Measurements from ENCODE around the gene DUSP8. TPM values are rescaled to one million over a fixed set of nuclear protein-coding genes. Genes with fewer than 3 reads are reported as not detected.

Gene DUSP8
- total and polyA plus RNA-seq, 9 of the 15 experiments (the other 6 are each of a cell fraction or from before 2014, with no cell fraction given), result 0.14 to 2.0 (median 0.86) TPM; not detected in 2

GRCh38 chr11:1597331-1597993, 25.4 kb upstream of the DUSP8 start:
- Histone ChIP-seq H3K27me3 (ENCODE audit: control insufficient read depth in 2 of 2, insufficient read depth in 2 of 2, low read length in 2 of 2) (peaks cover 11 to 21% of the 10 kb centered on the region in 2 experiments; a peak in 3 of 5 replicates), H3K4me3 (no peak overlapping the region), H3K36me3 (ENCODE audit: control insufficient read depth, insufficient read depth, low read length) (no peaks in the 10 kb centered on the region), H3K27ac (ENCODE audit: extremely low read depth, low read depth, low read length) (no peak overlapping the region), H4K20me1 (replicated peaks; ENCODE audit: control insufficient read depth, insufficient read depth, low read length) (peaks cover 4% of the 10 kb centered on the region; the same call in 1 of the 2 replicates), H3K9ac (ENCODE audit: insufficient read depth in 1 of 2, low read depth in 2 of 2, low read length in 2 of 2) (no peak overlapping the region), H3K4me2 (ENCODE audit: insufficient read depth, low read length) (no peak overlapping the region), H3K4me1 (replicated peaks in 1 of 2; ENCODE audit: control insufficient read depth in 2 of 2, insufficient read depth in 2 of 2, low read length in 2 of 2) (no peaks in the 10 kb centered on the region), H3K9me3 (replicated peaks; ENCODE audit: control insufficient read depth, insufficient read depth, low read depth, low read length) (no peaks in the 10 kb centered on the region), H3K9me1 (ENCODE audit: control insufficient read depth, insufficient read depth, low read length) (no peaks in the 10 kb centered on the region), H3K79me2 (ENCODE audit: control insufficient read depth, insufficient read depth, low read length) (no peaks in the 10 kb centered on the region), H2AFZ (ENCODE audit: low read depth, low read length) (no peak overlapping the region)
- ChIA-PET CTCF (ENCODE audit: low intra/inter-chr PET ratio) (no interaction called here), POLR2A (no interaction called here)
- intact Hi-C loops (cut with micrococcal nuclease), result no loop called here
- BruUV-seq (replicated peaks), result no TSS peak
- in situ Hi-C loops (cut with MboI), result no loop called here
- 0% methylated on average over 10 of the region's 10 CpGs for WGBS (ENCODE audit: insufficient coverage, low coverage, missing lambda C conversion rate)
- ATAC-seq (no peak), DNase-seq (ENCODE audit: extremely low read depth in 1 of 4, low spot score in 3 of 4) (no peak), FAIRE-seq (no peak)
- TF ChIP-seq BRD4 (IDR thresholded peaks at IDR 0.05) (no peak), CEBPZ (IDR thresholded peaks at IDR 0.05; ENCODE audit: borderline replicate concordance, low read depth, low read length) (no peak), CHD7 (IDR thresholded peaks at IDR 0.05; ENCODE audit: low read depth, low read length) (no peak), HNRNPLL (IDR thresholded peaks at IDR 0.05; ENCODE audit: low read depth, low read length, poor library complexity, severe bottlenecking) (no peak), GABPB1 (CRISPR knock-in tag; IDR thresholded peaks at IDR 0.05) (no peak)
